SU-DHL-6 (cell line): ENCODE measurements around the gene TSG101.

Experiments
- EZH2phosphoT487 ChIP-seq: fragments of 200-600 bp; sonication (generic), shearing (Covaris generic); conservative IDR thresholded peaks from 2 replicates; pipeline ENCODE4 v1.6.1; 2018; ENCODE audit warnings: mild to moderate bottlenecking, antibody characterized with exemption, low read length, moderate library complexity, mixed read lengths
- TF ChIP-seq, protein P1 (sequence below): fragments of 200-600 bp; sonication (generic); IDR thresholded peaks from one replicate; pipeline ENCODE4 v1.5.1; 2017; ENCODE audit warnings: antibody characterized with exemption, mild to moderate bottlenecking, low read length, moderate library complexity; ENCODE audit not compliant: insufficient read depth, poor library complexity, severe bottlenecking

- TF ChIP-seq, protein P1, sequence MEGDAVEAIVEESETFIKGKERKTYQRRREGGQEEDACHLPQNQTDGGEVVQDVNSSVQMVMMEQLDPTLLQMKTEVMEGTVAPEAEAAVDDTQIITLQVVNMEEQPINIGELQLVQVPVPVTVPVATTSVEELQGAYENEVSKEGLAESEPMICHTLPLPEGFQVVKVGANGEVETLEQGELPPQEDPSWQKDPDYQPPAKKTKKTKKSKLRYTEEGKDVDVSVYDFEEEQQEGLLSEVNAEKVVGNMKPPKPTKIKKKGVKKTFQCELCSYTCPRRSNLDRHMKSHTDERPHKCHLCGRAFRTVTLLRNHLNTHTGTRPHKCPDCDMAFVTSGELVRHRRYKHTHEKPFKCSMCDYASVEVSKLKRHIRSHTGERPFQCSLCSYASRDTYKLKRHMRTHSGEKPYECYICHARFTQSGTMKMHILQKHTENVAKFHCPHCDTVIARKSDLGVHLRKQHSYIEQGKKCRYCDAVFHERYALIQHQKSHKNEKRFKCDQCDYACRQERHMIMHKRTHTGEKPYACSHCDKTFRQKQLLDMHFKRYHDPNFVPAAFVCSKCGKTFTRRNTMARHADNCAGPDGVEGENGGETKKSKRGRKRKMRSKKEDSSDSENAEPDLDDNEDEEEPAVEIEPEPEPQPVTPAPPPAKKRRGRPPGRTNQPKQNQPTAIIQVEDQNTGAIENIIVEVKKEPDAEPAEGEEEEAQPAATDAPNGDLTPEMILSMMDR = no peak
- no peak for TF ChIP-seq EZH2phosphoT487
Measured at GRCh38 chr11:18524248-18524647, 2.5 kb downstream of the TSG101 start.
